ENCODE data around the gene PTPRS.

GRCh38 chr19:5338656-5339197 is 1.9 kb downstream of the PTPRS start:
- TF ChIP-seq YY1 (IDR thresholded peaks at IDR 0.05; ENCODE audit: insufficient read depth, insufficient read length) (no peak), ZNF274 (IDR thresholded peaks at IDR 0.05; ENCODE audit: low read depth, low read length) (no peak), SUZ12 (IDR thresholded peaks at IDR 0.05; ENCODE audit: extremely low read depth, insufficient read depth, insufficient read length) (no peak)
